ENCODE measurements around the gene LRRC59.

DNA sequence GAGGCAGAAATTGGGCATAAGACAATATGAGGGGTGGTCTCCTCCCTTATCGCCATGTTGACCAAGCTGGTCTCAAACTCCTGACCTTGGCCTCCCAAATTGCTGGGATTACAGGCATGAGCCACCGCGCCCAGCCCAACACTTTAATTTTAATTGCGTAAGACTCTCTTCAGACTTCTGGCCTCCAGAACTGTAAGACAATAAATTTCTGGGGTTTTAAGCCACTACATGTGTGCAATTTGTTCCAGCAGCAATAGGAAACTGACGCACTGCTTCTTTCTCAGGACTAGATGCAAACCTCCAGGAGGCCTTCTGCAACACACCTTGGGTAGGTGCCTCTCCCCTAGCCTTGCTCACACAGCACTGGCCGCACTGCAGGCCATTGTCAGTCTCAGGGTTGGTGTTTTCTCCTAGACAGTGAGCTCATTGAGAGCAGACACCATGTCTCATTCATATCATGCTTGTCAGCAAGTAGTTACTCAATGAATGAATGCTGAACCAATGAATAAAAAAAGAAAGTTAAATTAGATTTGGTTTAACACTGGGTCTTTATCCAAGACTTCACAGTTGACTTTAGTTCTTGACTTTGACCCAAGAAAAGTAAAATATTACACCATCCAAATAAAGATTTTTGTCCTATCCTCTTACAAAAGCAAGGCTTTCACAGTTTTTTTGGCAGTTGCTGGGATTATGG is 23.2 kb upstream of the LRRC59 start:
- TF ChIP-seq, protein P1, sequence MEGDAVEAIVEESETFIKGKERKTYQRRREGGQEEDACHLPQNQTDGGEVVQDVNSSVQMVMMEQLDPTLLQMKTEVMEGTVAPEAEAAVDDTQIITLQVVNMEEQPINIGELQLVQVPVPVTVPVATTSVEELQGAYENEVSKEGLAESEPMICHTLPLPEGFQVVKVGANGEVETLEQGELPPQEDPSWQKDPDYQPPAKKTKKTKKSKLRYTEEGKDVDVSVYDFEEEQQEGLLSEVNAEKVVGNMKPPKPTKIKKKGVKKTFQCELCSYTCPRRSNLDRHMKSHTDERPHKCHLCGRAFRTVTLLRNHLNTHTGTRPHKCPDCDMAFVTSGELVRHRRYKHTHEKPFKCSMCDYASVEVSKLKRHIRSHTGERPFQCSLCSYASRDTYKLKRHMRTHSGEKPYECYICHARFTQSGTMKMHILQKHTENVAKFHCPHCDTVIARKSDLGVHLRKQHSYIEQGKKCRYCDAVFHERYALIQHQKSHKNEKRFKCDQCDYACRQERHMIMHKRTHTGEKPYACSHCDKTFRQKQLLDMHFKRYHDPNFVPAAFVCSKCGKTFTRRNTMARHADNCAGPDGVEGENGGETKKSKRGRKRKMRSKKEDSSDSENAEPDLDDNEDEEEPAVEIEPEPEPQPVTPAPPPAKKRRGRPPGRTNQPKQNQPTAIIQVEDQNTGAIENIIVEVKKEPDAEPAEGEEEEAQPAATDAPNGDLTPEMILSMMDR (IDR thresholded peaks at IDR 0.05) = no peak
- no peak for TF ChIP-seq EZH2 (IDR thresholded peaks at IDR 0.05; ENCODE audit: borderline replicate concordance, insufficient read depth, low read depth, low read length, poor library complexity, severe bottlenecking)

Measured in B cell (primary cell).